ENCODE measurements around the gene SIGLEC10. TPM values are rescaled to one million over a fixed set of nuclear protein-coding genes. Genes with fewer than 3 reads are reported as not detected.
"Not testable (repeated sequence)": the region's sequence is repeated elsewhere in the genome, so short reads cannot be mapped to it uniquely, and the experiment has no call there.

Gene SIGLEC10
- total and polyA plus RNA-seq, 10 donors: 38.0 to 155 (median 87.5) TPM

- Histone ChIP-seq H3K27me3 (replicated peaks in 1 of 7) (peaks cover 0 to 9% (median 0%) of the 10 kb centered on the region in 7 donors), H3K9me3 (peaks cover 0 to 4% (median 0%) of the 10 kb centered on the region in 8 donors), H3K4me1 (peaks cover 0 to 31% (median 0%) of the 10 kb centered on the region in 6 donors), H3K36me3 (no peaks in the 10 kb centered on the region), H3K4me3 (no peak overlapping the region), H3K27ac (peak overlapping the region in 4 of 8 donors; percentile 71 to 86 (median 81))
- peak; percentile 12 for DNase-seq
- intact Hi-C loops (cut with DNase I; ENCODE audit: low total_unique reads): no loop called here
- 49 to 69% (median 63%) methylated on average over 3 of the region's 3 CpGs for WGBS, 5 donors
- TF ChIP-seq POLR2A (IDR thresholded peaks at IDR 0.05) (no peak), POLR2AphosphoS5 (IDR thresholded peaks at IDR 0.05) (no peak), CTCF (IDR thresholded peaks at IDR 0.05 in 8 of 11, conservative IDR thresholded peaks at IDR 0.05 in 3 of 11) (no peak)
Measured at GRCh38 chr19:51430221-51430620, 12.8 kb upstream of the SIGLEC10 start.

- WGBS, 5 donors: 47 to 67% (median 61%) methylated on average over 3 of the region's 3 CpGs
- peak; percentile 51 for DNase-seq
- intact Hi-C loops (cut with DNase I; ENCODE audit: low total_unique reads): no loop called here
- no peak for TF ChIP-seq CTCF (IDR thresholded peaks at IDR 0.05 in 8 of 11, conservative IDR thresholded peaks at IDR 0.05 in 3 of 11)
- no peak for TF ChIP-seq POLR2A (IDR thresholded peaks at IDR 0.05)
- TF ChIP-seq POLR2AphosphoS5 (IDR thresholded peaks at IDR 0.05): no peak
- Histone ChIP-seq H3K9me3 (peaks cover 0 to 4% (median 0%) of the 10 kb centered on the region in 8 donors), H3K36me3 (no peaks in the 10 kb centered on the region), H3K27ac (peak overlapping the region in 1 of 8 donors; percentile 45), H3K27me3 (replicated peaks in 1 of 7) (peaks cover 0 to 23% (median 0%) of the 10 kb centered on the region in 7 donors), H3K4me3 (no peak overlapping the region), H3K4me1 (peaks cover 0 to 31% (median 0%) of the 10 kb centered on the region in 6 donors)
Measured at GRCh38 chr19:51427201-51427600, 9.8 kb upstream of the SIGLEC10 start.

- Histone ChIP-seq H3K4me1 (peaks cover 3 to 48% (median 24%) of the 10 kb centered on the region in 6 donors), H3K36me3 (no peaks in the 10 kb centered on the region), H3K9me3 (no peaks in the 10 kb centered on the region), H3K4me3 (peak overlapping the region in 3 of 8 donors; percentile 5 to 45 (median 14)), H3K27ac (no peak overlapping the region), H3K27me3 (replicated peaks in 1 of 7) (peaks cover 0 to 49% (median 9%) of the 10 kb centered on the region in 7 donors)
- DNase-seq: peak; percentile 97
- whole genome bisulfite sequencing, 5 donors: 6 to 10% (median 8%) methylated on average over 17 to 19 of the region's 19 CpGs
- intact Hi-C loops (cut with DNase I; ENCODE audit: low total_unique reads): no loop called here
- peak; percentile 89 to 99 (median 98) for TF ChIP-seq CTCF (IDR thresholded peaks at IDR 0.05 in 8 of 11, conservative IDR thresholded peaks at IDR 0.05 in 3 of 11)
- peak in 2 of 3 donors; percentile 52 to 76 for TF ChIP-seq POLR2AphosphoS5 (IDR thresholded peaks at IDR 0.05)
- TF ChIP-seq POLR2A (IDR thresholded peaks at IDR 0.05): no peak
Measured at GRCh38 chr19:51422053-51422448, 4.6 kb upstream of the SIGLEC10 start.

- Histone ChIP-seq H3K27ac (no peak overlapping the region), H3K36me3 (no peaks in the 10 kb centered on the region), H3K4me3 (peak overlapping the region in 3 of 8 donors; percentile 5 to 45 (median 14)), H3K4me1 (peaks cover 3 to 54% (median 29%) of the 10 kb centered on the region in 6 donors), H3K27me3 (replicated peaks in 1 of 7) (peaks cover 0 to 48% (median 9%) of the 10 kb centered on the region in 7 donors), H3K9me3 (no peaks in the 10 kb centered on the region)
- DNase-seq: no peak
- 2 to 11% (median 3%) methylated on average over 35 to 39 of the region's 39 CpGs for WGBS, 5 donors
- TF ChIP-seq CTCF (IDR thresholded peaks at IDR 0.05 in 8 of 11, conservative IDR thresholded peaks at IDR 0.05 in 3 of 11): no peak
- no peak for TF ChIP-seq POLR2A (IDR thresholded peaks at IDR 0.05)
- no peak for TF ChIP-seq POLR2AphosphoS5 (IDR thresholded peaks at IDR 0.05)
- intact Hi-C loops (cut with DNase I; ENCODE audit: low total_unique reads): no loop called here
Measured at GRCh38 chr19:51421229-51422052, 4.0 kb upstream of the SIGLEC10 start.

GRCh38 chr19:51420511-51420910, 3.1 kb upstream of the SIGLEC10 start:
- H3K4me1 ChIP-seq: peaks cover 3 to 64% (median 37%) of the 10 kb centered on the region in 6 donors
- H3K27me3 ChIP-seq (replicated peaks in 1 of 7): peaks cover 0 to 40% (median 9%) of the 10 kb centered on the region in 7 donors
- H3K27ac ChIP-seq; H3K9me3 ChIP-seq; intact Hi-C loops (cut with DNase I; ENCODE audit: low total_unique reads); DNase-seq; H3K4me3 ChIP-seq; H3K36me3 ChIP-seq: not testable (repeated sequence)
- 83 to 90% (median 84%) methylated on average over 11 of the region's 11 CpGs for WGBS, 5 donors
